Activated naive CD8-positive, alpha-beta T cell treated with anti-CD3 and anti-CD28 coated beads for 36 hours (primary cell): ENCODE data around the gene PAOX. TPM values are rescaled to one million over a fixed set of nuclear protein-coding genes. Genes with fewer than 3 reads are reported as not detected.
"Not testable (repeated sequence)": the region's sequence is repeated elsewhere in the genome, so short reads cannot be mapped to it uniquely, and the experiment has no call there.

Experiments
- DNase-seq: peaks from one replicate; pipeline ENCODE4 v3.0.0; 2021
- H3K27ac Mint-ChIP-seq: one replicate; pipeline ENCODE4 v1.8.0; 2022; ENCODE audit warnings: mild to moderate bottlenecking, moderate library complexity, mixed read lengths
- H3K27me3 Mint-ChIP-seq: one replicate; pipeline ENCODE4 v1.8.0; 2022; ENCODE audit warnings: mild to moderate bottlenecking, mixed read lengths
- H3K36me3 Mint-ChIP-seq: one replicate; pipeline ENCODE4 v1.8.0; 2021; ENCODE audit warnings: mild to moderate bottlenecking, mixed read lengths
- H3K4me1 Mint-ChIP-seq: one replicate; pipeline ENCODE4 v1.8.0; 2021; ENCODE audit warnings: mixed read lengths
- H3K4me3 Mint-ChIP-seq: one replicate; pipeline ENCODE4 v1.8.0; 2022; ENCODE audit warnings: mild to moderate bottlenecking, moderate library complexity, mixed read lengths
- H3K9me3 Mint-ChIP-seq: one replicate; pipeline ENCODE4 v1.8.0; 2022; ENCODE audit warnings: mixed read lengths
- total RNA-seq, 2 experiments: library from RNA; stranded (reverse); gene quantifications; one replicate each; pipeline ENCODE4 v1.2.3, GENCODE V29; 2021

Gene PAOX
- total RNA-seq, 2 experiments from 2014 or later: 4.6 to 4.7 TPM

- H3K27ac Mint-ChIP-seq, H3K9me3 Mint-ChIP-seq, H3K27me3 Mint-ChIP-seq, H3K4me3 Mint-ChIP-seq, H3K36me3 Mint-ChIP-seq, DNase-seq, H3K4me1 Mint-ChIP-seq: not testable (repeated sequence)
Measured at GRCh38 chr10:133367461-133367860, 11.6 kb upstream of the PAOX start.

DNA sequence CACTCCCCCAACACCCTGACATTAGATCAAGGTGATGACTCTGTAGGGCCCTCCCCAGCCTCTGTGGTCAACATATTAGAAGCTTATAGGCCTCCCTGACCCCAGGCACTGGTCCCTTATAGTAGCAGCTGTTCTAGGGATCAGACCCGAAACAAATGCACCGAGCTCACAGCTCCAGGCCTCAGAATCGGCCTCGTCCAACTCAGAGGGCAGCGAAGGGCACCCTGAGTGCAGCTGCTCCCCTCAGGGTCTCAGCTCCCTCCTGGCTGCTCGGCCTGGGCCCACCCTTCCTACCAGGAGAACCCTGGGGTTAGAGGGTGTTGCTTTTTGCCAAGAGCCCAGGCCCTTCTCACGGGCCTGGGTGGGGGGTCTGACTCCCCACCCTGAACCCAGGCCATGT, 10.9 kb upstream of the PAOX start:
- Mint-ChIP-seq H3K4me1 (peaks cover 5% of the 10 kb centered on the region), H3K9me3 (no peaks in the 10 kb centered on the region), H3K27me3 (no peaks in the 10 kb centered on the region), H3K27ac (no peak overlapping the region), H3K4me3 (no peak overlapping the region), H3K36me3 (peaks cover 7% of the 10 kb centered on the region)
- no peak for DNase-seq

DNA sequence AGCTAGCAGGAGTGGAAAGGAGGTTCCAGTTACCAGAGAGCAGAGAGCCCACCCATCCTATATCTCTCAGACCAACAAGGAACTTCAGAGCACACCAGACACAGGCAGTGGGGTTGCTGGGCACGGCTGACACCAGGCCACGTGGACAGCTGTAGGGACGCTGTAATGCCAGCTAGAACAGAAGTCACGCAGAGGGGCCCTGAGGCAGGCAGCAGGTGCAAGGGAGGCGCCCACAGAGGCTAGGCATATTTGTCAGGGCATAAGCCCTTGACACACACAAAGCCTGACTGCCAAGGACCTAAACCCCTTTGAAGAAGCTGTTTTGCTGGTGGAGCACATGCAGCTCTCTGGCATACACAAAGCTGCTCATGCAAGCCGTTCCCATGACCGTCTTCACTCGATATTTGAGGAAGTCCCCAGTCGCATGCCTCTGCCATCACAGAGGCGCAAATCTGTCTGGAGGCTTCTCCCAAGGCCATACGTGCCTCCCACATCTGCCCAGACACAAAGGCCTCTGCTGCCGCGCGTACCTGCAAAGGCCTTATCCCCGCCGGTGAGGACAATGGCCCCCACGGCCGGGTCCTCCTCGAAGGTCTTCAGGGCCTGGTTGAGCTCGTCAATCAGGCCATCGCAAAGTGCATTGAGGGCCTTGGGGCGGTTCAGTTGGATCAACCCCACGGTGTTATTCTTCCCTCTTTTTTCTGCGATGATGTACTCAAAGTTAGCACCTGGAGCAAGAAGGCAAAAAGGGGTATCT, 8.9 kb upstream of the PAOX start:
- DNase-seq: no peak
- Mint-ChIP-seq H3K4me1 (peaks cover 8% of the 10 kb centered on the region), H3K9me3 (no peaks in the 10 kb centered on the region), H3K27me3 (no peaks in the 10 kb centered on the region), H3K4me3 (no peak overlapping the region), H3K36me3 (peaks cover 4% of the 10 kb centered on the region), H3K27ac (no peak overlapping the region)

DNA sequence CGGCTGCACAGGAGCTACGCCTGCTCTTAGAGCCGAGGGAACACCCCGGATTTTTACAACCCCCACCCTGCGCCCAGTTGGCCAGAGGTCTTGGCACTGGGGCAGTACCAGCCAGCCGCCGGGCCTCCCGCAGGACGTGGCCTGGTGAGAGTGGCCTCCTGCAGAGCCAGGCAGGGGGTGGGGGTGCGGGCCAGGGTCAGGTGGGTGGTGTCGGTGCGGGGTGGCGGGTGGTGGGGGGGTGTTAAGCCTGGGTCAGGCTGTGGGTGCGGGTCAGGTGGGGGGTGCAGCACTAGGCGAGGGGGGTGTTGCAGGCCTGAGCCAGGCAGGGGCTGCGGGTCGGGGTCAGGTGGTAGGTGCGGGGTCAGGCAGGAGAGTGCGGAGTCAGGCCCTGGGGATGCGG, 6.6 kb upstream of the PAOX start:
- no peak for DNase-seq
- H3K9me3 Mint-ChIP-seq: no peaks in the 10 kb centered on the region
- no peaks in the 10 kb centered on the region for H3K27me3 Mint-ChIP-seq
- no peak overlapping the region for H3K27ac Mint-ChIP-seq
- H3K36me3 Mint-ChIP-seq: peaks cover 4% of the 10 kb centered on the region
- H3K4me1 Mint-ChIP-seq: peaks cover 8% of the 10 kb centered on the region
- H3K4me3 Mint-ChIP-seq: peak overlapping the region; percentile 74

GRCh38 chr10:133373174-133374090, 5.6 kb upstream of the PAOX start, which contains the start of gene ECHS1:
Gene ECHS1 (minus strand): TSS chr10:133373354. CDS start chr10:133373333, 21 bp downstream.
- H3K4me3 Mint-ChIP-seq: peak within 1 kb of the TSS; percentile 90
- DNase-seq: peak; percentile 98
- H3K9me3 Mint-ChIP-seq: no peaks in the 10 kb centered on the region
- H3K36me3 Mint-ChIP-seq: peaks cover 4% of the 10 kb centered on the region
- H3K27ac Mint-ChIP-seq: peak within 1 kb of the TSS; percentile 84
- H3K4me1 Mint-ChIP-seq: peaks cover 8% of the 10 kb centered on the region
- H3K27me3 Mint-ChIP-seq: no peaks in the 10 kb centered on the region

DNA sequence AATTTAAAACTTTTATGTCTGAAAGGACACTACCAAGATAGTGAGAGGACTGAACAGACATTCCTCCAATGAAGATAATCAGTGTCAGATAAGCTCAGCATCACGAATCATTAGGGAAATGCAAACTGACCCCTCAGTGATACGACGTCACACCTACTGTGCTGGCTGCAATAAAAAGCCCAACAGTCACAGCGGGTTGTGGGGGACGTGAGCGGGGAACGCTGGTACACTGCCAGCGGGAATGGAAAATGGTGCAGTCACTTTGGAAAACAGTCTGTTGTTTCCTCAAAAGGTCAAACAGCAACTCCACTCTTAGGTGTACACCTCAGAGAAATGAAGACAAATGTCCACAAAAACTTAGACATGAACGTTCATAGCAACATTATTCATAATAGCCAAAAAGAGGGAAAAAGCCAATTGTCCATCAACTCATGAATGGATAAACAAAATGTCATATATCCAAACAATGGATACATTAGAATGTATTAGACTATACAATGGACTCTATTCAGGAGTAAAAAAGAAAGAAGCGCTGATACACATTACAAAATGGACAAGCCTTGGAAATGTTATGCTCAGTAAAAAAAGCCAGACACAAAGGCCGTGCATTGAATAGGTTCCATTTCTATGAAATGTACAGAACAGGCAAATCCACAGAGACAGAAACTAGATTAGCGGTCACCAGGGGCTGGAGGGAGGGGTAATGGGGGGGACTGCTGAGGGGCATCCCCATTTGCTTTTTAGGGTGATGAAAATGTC, 3.5 kb upstream of the PAOX start:
- Mint-ChIP-seq H3K27ac (no peak overlapping the region), H3K27me3 (no peaks in the 10 kb centered on the region), H3K36me3 (no peaks in the 10 kb centered on the region), H3K9me3 (no peaks in the 10 kb centered on the region), H3K4me3 (no peak overlapping the region), H3K4me1 (peaks cover 5% of the 10 kb centered on the region)
- no peak for DNase-seq

DNA sequence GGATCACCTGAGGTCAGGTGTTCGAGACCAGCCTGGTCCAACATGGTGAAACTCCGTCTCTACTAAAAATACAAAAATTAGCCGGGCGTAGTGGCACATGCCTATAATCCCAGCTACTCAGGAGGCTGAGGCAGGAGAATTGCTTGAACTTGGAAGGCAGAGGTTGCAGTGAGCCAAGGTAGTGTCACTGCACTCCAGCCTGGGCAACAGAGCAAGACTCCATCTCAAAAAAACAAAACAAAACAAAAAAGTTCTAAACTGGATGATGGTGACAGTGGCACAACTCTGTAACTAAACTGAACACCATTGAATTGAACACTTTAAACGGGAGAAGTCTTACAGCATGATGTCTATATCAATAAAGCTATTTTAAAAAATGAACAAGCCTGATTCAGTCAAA, 2.9 kb upstream of the PAOX start:
- H3K4me1 Mint-ChIP-seq, H3K4me3 Mint-ChIP-seq, H3K36me3 Mint-ChIP-seq, H3K27ac Mint-ChIP-seq, H3K27me3 Mint-ChIP-seq, H3K9me3 Mint-ChIP-seq, DNase-seq: not testable (repeated sequence)

DNA sequence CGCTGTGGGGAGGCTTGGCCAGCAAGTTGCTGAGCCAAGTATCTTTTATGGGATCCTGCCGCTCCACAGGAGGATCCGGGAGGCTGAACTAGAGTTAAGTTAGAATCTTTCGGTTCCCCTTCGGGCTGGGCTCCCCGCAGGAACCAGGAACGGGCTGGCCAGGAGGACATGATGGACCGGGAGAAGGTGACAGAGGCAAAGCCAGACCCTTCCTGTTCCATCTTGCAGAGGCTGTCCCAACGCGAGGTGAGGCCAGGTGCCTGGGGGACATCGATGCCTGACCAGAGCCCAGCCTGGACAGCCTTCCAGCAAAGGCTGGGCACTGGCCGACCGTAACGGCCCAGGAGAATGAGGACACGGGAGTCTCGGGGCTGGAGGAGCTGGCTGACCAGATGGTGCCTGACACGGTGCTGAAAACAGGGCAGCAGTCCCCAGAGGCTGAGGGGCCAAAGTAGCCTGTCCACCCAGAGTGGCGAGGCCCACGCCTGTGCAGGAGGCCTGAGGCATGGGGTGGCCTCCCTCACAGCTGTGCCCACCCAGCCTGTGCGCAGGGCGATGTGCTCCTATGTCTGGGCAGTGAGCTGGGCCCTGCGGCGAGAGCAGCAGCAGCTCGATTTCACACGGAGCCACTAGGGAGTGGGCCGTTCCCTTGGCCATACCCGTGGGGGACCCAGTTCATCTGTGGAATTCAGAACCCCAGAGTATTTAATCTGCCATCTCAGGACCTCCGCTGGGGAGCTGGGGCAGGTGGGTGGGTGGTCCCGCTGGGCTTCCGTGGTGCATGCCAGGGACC, 1.8 kb upstream of the PAOX start:
- no peak overlapping the region for H3K27ac Mint-ChIP-seq
- H3K4me3 Mint-ChIP-seq: no peak overlapping the region

GRCh38 chr10:133377818-133378250, 1.2 kb upstream of the PAOX start:
- no peak for DNase-seq
- no peaks in the 10 kb centered on the region for H3K9me3 Mint-ChIP-seq
- peak overlapping the region; percentile 73 for H3K4me3 Mint-ChIP-seq
- H3K4me1 Mint-ChIP-seq: peaks cover 5% of the 10 kb centered on the region
- no peaks in the 10 kb centered on the region for H3K27me3 Mint-ChIP-seq
- no peak overlapping the region for H3K27ac Mint-ChIP-seq
- no peaks in the 10 kb centered on the region for H3K36me3 Mint-ChIP-seq

More for the DNA sequence above, 1.8 kb upstream of the PAOX start:
- Mint-ChIP-seq H3K36me3 (no peaks in the 10 kb centered on the region), H3K4me1 (peaks cover 5% of the 10 kb centered on the region), H3K9me3 (no peaks in the 10 kb centered on the region), H3K27me3 (no peaks in the 10 kb centered on the region)
- DNase-seq: no peak

DNA sequence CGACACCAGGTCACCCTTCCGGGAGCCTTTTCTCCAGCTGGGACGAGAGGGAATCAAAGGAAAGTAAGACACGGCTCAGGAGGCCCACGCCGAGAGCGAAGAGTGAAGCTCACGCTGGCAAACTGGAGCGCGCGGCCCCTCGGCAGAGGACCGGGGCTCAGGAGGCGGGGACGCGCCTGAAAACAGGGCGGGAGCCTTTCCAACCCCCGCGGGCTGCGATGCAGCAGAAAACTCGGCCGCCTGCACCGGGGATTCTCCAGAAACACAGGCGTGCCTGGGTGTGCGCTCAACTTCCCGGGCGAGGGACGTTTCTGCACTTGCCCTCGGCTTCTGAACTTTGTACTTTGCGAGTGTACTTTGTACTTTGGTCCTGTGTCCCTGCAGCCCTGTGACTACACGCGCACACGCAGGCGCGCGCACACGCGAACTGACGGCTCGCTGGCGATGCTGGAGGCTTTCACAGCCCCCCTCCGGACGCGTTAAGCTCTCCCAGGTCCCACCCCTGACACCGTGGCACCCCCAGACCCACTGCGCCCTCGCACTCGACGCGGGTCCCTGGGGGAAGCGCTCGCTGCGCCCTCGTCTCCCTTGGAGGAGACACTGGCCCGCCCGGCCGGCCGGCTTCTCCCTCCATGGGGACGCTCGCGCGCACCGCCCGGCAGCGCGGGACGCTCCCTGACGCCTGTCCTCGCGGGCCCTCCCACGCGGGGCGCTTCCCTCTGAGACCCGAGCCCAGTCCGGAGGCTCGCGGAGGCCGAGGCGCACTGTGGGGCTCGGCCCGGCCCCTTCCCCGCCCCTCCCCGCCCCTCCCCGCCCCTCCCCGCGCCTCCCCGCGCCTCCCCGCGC, 588 bp upstream of the PAOX start:
- peaks cover 5% of the 10 kb centered on the region for H3K4me1 Mint-ChIP-seq
- H3K27me3 Mint-ChIP-seq: no peaks in the 10 kb centered on the region
- no peaks in the 10 kb centered on the region for H3K9me3 Mint-ChIP-seq
- H3K27ac Mint-ChIP-seq: no peak overlapping the region
- peak; percentile 67 for DNase-seq
- no peaks in the 10 kb centered on the region for H3K36me3 Mint-ChIP-seq
- H3K4me3 Mint-ChIP-seq: peak overlapping the region; percentile 73

DNA sequence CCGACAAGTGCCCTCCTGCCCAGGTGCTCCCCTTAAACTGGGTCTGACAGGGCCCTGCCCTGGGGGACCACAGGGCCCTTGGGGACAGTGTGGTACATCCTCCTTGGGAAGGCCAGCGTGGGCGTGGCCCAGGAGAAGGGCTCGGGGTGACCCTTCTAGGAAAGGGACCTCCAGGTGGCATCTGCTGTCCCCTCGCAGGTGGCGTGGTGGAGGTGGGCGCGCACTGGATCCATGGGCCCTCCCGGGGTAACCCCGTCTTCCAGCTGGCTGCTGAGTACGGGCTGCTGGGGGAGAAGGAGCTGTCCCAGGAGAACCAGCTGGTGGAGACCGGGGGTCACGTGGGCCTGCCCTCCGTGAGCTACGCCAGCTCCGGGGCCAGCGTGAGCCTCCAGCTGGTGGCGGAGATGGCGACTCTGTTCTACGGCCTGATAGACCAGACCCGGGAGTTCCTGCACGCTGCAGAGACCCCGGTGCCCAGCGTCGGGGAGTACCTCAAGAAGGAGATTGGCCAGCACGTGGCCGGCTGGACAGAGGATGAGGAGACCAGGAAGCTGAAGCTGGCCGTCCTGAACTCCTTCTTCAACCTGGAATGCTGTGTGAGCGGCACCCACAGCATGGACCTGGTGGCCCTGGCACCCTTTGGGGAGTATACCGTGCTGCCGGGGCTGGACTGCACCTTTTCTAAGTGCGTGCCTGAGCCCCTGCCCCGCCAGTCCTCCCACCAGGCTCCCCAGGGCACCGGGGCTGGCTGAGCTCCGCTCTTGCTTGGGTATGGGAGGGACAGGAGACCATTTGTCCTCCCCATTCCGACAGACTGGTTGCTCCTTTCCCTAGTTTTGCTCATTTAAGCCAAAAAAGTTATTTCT, 972 bp downstream of the PAOX start:
- Mint-ChIP-seq H3K27ac (no peak overlapping the region), H3K9me3 (no peaks in the 10 kb centered on the region), H3K27me3 (no peaks in the 10 kb centered on the region), H3K4me1 (peaks cover 2% of the 10 kb centered on the region), H3K36me3 (no peaks in the 10 kb centered on the region), H3K4me3 (peak overlapping the region; percentile 67)
- DNase-seq: no peak

DNA sequence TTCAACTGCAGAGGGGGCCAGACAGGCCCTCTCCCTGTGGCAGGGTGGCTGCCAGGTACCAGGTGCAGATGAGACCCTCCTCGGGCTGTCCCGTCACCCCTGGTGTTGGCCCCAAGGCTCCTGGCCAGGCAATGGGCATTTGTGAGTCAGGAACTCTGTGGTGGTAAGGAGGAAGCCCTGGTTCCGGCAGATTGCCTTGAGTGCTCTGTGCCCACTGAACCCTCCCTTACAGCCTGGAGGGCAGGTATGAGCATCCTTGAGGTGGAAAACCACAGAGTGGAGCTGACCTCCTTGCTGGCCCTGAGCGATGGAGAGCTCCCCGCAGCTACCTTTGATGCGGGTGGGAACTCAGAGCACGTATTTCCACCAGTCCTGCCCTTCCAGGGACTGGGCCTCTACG, 2.0 kb downstream of the PAOX start:
- Mint-ChIP-seq H3K4me3 (no peak overlapping the region), H3K4me1 (peaks cover 2% of the 10 kb centered on the region), H3K27ac (no peak overlapping the region), H3K36me3 (no peaks in the 10 kb centered on the region), H3K27me3 (no peaks in the 10 kb centered on the region), H3K9me3 (no peaks in the 10 kb centered on the region)
- no peak for DNase-seq

DNA sequence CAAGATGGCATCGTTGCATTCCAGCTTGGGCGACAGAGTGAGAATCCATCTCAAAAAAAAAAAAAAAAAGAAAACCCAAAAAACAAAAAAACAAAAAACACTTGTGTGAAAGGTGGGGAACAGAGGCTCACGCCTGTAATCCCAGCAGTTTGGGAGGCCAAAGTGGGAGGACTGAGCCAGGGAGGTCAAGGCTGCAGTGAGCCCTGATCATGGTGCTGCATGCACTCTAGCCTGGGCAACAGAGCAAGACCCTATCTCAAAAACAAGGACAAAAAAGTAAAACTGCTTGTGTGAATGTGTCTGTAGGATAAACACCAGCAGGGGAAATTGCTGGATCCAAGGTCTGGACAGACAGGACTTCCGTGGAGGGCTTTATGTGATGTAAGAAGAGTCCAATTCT, 4.5 kb downstream of the PAOX start:
- peaks cover 7% of the 10 kb centered on the region for H3K4me1 Mint-ChIP-seq
- no peak for DNase-seq
- no peak overlapping the region for H3K4me3 Mint-ChIP-seq
- no peaks in the 10 kb centered on the region for H3K36me3 Mint-ChIP-seq
- no peak overlapping the region for H3K27ac Mint-ChIP-seq
- H3K27me3 Mint-ChIP-seq: no peaks in the 10 kb centered on the region
- no peaks in the 10 kb centered on the region for H3K9me3 Mint-ChIP-seq
